ENCODE results near the gene ZBTB40. TPM values are rescaled to one million over a fixed set of nuclear protein-coding genes. Genes with fewer than 3 reads are reported as not detected.

Gene ZBTB40
- total RNA-seq, 2 experiments from 2014 or later, result 14.8 to 15.8 TPM

DNA sequence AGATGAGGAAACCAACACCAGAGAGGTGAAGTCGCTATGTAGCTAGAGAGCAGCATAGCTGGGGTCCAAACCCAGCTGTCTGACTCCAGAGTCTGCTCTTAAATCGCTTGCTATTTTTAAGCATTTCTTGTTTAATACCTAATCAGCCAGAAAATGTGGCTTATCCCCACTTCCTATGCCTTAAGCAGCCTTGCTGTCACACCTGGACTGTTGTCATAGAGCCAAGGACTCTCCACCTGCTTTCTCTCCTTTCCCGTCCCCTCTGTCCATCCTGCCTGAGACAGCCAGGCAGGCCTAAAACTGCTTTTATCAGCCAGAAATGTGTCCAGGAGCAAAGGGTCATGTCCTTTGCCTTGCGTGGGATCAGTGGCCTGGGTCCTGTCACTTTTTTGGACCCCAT is 83.3 kb downstream of the ZBTB40 start:
- Mint-ChIP-seq H3K4me3 (no peak overlapping the region), H3K27me3 (no peaks in the 10 kb centered on the region), H3K27ac (peak overlapping the region; percentile 57), H3K36me3 (peaks cover 5% of the 10 kb centered on the region), H3K4me1 (peaks cover 13% of the 10 kb centered on the region), H3K9me3 (no peaks in the 10 kb centered on the region)
- DNase-seq, result no peak

DNA sequence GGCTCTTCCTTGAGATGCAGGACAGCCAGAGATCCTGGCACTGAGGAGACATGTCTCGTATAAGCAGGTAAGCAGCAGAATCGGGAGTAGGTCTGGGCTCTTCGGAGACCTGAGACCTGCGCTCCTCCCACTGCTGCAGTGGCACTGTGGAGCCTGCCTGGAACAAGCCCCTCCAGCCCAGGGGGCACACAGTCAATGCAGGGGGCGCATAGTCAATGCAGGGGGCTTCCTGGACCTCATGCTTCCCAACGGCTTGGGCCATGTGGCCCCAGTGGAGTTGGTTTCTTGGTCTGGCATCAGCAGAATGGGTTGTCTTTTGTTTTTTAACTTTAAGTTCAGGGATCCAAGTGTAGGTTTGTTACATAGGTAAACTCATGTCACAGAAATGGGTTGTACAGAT is 83.7 kb downstream of the ZBTB40 start:
- peaks cover 15% of the 10 kb centered on the region for H3K4me1 Mint-ChIP-seq
- H3K9me3 Mint-ChIP-seq, result no peaks in the 10 kb centered on the region

DNA sequence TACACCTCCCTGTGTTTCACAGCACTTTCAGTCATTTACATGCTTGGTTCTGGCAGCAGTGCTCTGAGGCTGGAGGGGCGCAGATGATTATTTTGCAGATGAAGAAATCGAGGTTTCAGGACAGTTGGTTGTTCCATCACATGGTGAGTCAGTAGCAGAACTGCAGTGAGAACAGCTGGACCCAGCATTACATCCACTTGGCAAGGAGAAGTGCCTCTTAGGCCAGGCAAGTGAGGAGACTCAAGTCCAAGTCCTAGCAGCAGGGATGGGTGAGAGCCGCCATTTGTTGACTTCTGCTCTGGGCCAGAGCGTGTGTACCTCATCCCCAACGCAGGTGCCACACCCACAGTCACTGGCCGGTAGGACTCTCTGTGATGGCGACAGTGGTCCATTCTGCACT is 84.9 kb downstream of the ZBTB40 start:
- no peaks in the 10 kb centered on the region for H3K9me3 Mint-ChIP-seq
- no peak for DNase-seq
- H3K4me3 Mint-ChIP-seq, result no peak overlapping the region
- no peaks in the 10 kb centered on the region for H3K27me3 Mint-ChIP-seq
- H3K27ac Mint-ChIP-seq, result no peak overlapping the region
- H3K36me3 Mint-ChIP-seq, result peaks cover 5% of the 10 kb centered on the region
- H3K4me1 Mint-ChIP-seq, result peaks cover 15% of the 10 kb centered on the region

More for the DNA sequence above, 83.7 kb downstream of the ZBTB40 start:
- H3K27me3 Mint-ChIP-seq, result no peaks in the 10 kb centered on the region
- no peak for DNase-seq
- H3K27ac Mint-ChIP-seq, result peak overlapping the region; percentile 57
- H3K36me3 Mint-ChIP-seq, result peaks cover 5% of the 10 kb centered on the region
- H3K4me3 Mint-ChIP-seq, result no peak overlapping the region

DNA sequence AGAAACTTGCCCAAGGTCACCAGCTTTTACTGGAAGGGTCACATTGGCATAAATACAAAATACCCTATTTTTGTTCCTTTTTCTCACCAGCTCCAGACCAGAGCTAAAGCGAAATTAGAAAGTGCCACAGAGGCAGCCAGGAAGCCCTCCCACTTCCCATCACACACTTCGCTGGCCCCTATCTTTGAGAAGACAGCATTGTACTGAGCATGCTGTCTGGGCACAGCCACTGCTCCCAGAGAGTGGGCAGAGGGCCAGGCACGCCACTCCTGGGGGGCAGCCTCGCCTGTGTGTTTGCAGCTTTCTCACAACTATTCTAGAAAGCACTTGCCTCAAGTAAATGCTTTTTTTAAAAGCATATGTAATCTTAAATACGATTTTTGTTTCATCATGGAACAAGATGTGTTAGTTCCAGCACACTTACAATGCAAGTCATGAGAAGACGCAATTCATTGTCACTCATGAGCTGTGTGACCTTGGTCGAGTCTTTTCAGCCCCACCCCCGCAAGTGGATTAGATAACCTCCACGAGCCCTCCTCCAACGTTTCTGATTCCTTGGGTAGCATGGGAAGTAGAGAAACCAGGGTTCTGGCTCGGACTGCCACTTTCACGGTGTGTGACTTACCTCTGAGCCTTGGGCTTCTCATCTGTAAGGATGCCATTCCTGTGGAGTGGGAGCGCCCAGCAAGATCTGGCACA is 85.9 kb downstream of the ZBTB40 start:
- H3K4me3 Mint-ChIP-seq, result no peak overlapping the region
- no peaks in the 10 kb centered on the region for H3K9me3 Mint-ChIP-seq
- peaks cover 15% of the 10 kb centered on the region for H3K4me1 Mint-ChIP-seq
- no peaks in the 10 kb centered on the region for H3K27me3 Mint-ChIP-seq
- no peak for DNase-seq
- peaks cover 5% of the 10 kb centered on the region for H3K36me3 Mint-ChIP-seq
- H3K27ac Mint-ChIP-seq, result no peak overlapping the region

DNA sequence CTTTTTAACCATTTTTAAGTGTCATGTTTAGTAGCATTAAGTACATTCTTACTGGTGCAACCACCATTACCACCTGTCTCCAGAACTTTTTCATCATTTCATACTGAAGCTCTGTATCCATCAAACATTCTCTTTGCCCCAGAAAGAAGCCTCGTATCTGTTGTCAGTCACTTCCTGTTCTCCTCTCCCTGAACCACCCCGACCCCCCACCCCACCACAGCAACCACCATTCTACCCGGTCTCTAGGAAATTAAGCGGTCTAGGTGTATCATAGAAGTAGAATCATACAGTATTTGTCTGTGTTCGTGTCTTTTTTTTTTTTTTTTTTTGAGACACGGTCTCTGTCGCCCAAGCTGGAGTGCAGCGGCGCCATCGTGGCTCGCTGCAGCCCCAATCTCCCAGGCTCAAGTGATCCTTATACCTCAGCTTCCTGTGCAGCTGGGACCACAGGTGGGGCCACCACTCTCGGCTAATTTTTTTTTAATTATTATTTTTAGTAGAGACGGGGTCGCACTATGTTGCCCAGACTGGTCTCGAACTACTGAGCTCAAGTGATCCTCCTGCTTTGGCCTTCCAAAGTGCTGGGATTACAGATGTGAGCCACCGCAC is 88.0 kb downstream of the ZBTB40 start:
- H3K4me3 Mint-ChIP-seq, result peak overlapping the region; percentile 40
- no peaks in the 10 kb centered on the region for H3K9me3 Mint-ChIP-seq
- H3K36me3 Mint-ChIP-seq, result peaks cover 2% of the 10 kb centered on the region
- H3K27ac Mint-ChIP-seq, result peak overlapping the region; percentile 19
- no peaks in the 10 kb centered on the region for H3K27me3 Mint-ChIP-seq
- H3K4me1 Mint-ChIP-seq, result peaks cover 15% of the 10 kb centered on the region
- no peak for DNase-seq

DNA sequence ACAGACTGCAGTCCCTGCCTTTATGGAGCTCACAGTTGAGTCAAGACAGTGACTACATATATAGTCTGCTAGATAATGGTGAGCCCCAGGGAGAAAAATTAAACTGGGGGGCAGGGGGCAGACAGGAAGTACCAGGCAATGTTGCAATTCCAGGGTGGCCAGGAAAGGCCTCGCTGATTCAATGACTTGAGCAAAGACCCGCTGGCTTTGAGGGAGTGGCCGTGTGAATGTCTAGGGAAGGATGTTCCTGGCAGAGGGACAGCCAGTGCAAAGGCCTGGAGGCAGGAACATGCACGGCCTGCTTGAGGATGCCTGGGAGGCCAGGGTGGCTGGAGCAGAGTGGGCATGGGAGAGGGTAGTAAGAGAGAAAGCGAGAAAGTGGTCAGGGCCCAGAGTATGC is 88.7 kb downstream of the ZBTB40 start:
- no peak for DNase-seq
- Mint-ChIP-seq H3K4me1 (peaks cover 15% of the 10 kb centered on the region), H3K4me3 (no peak overlapping the region), H3K27me3 (no peaks in the 10 kb centered on the region), H3K36me3 (peaks cover 2% of the 10 kb centered on the region), H3K9me3 (no peaks in the 10 kb centered on the region), H3K27ac (peak overlapping the region; percentile 49)

DNA sequence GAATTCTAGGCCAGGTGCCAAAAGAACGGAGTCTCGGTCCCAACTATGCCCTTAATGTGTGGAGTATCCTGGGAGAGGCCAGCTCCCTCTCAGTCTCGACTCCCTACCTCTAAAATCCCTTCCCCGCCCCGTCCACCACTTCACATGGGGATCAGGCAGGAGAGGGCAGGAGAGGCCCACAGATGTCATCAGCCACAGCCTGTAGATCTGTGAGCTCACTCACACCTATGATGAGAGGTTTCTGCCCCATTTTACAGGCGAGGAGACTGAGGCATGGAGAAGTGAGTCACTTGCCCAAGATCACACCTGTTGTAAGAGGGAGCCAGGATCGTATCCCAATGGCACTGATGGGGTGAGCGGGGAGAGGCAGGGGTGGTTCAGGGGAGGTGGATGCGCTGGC is 91.2 kb downstream of the ZBTB40 start:
- Mint-ChIP-seq H3K9me3 (no peaks in the 10 kb centered on the region), H3K4me3 (no peak overlapping the region), H3K27me3 (peaks cover 12% of the 10 kb centered on the region), H3K27ac (no peak overlapping the region), H3K36me3 (peaks cover 1% of the 10 kb centered on the region), H3K4me1 (peaks cover 15% of the 10 kb centered on the region)
- DNase-seq, result no peak

DNA sequence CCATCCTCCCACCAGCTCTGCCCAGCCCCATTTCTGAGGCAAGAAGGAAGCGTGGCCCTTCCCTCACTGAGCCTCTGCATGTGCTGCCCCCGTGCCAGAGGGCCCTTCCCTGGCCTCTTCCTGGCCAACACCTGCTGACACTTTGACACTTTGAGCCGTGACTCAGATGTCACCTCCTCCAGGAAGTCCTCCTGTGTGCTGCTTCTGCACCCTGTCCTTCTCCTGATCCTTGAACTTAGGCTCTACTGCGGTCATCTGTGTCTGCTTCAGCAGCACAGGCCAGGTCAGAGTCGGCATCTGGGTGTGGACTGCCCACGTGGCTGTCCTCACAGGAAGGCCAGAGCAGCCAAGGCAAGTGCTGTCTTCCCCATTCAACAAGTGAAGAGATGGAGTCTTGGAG is 92.0 kb downstream of the ZBTB40 start:
- H3K27ac Mint-ChIP-seq, result no peak overlapping the region

DNA sequence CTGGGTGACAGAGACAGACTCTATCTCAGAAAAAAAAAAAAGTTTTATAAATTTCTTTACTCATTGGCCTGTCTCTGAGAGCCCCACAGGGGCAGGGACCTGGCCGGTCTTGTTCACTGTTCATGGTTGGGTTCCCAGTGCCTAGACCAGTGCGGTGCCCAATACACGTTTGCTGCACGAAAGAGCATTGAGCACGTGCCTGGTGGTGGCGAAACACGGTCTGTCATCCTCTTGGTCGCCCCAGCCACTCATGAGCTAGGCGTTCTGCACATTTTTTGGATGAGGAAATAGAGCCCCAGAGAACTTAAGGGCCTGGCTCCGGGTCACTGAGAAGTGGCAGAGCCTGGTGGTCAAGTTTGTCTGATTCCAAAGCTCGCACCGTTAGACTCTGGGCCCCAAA is 93.0 kb downstream of the ZBTB40 start:
- no peak overlapping the region for H3K27ac Mint-ChIP-seq
- peaks cover 2% of the 10 kb centered on the region for H3K36me3 Mint-ChIP-seq
- H3K9me3 Mint-ChIP-seq, result no peaks in the 10 kb centered on the region
- H3K4me3 Mint-ChIP-seq, result no peak overlapping the region
- DNase-seq, result no peak
- H3K4me1 Mint-ChIP-seq, result peaks cover 3% of the 10 kb centered on the region
- H3K27me3 Mint-ChIP-seq, result peaks cover 29% of the 10 kb centered on the region

More for the DNA sequence above, 92.0 kb downstream of the ZBTB40 start:
- H3K4me3 Mint-ChIP-seq, result no peak overlapping the region
- H3K4me1 Mint-ChIP-seq, result peaks cover 11% of the 10 kb centered on the region
- H3K36me3 Mint-ChIP-seq, result peaks cover 1% of the 10 kb centered on the region
- H3K9me3 Mint-ChIP-seq, result no peaks in the 10 kb centered on the region
- peaks cover 20% of the 10 kb centered on the region for H3K27me3 Mint-ChIP-seq
- DNase-seq, result no peak

DNA sequence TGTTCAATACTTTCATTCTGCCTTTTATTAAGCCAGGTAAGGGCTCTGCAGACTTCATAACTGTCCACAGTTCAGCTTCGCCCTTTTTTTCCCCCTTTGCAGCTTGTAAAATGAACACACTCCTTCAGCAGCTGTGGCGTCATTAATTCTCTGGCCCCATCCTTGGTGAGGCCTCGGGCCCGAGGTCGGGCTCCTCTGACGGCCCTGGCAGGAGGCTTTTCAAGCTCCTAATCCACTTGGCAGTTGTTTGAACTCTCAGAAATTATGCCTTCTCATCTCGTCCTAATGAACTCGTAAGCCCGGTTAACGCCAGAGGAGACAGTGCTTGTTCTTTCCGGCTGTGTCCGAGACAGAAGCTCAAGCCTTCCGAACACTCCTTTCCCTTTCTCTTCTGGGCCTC is 93.5 kb downstream of the ZBTB40 start:
- Mint-ChIP-seq H3K9me3 (no peaks in the 10 kb centered on the region), H3K36me3 (peaks cover 2% of the 10 kb centered on the region), H3K4me1 (no peaks in the 10 kb centered on the region), H3K4me3 (no peak overlapping the region), H3K27ac (no peak overlapping the region), H3K27me3 (peaks cover 30% of the 10 kb centered on the region)
- no peak for DNase-seq

DNA sequence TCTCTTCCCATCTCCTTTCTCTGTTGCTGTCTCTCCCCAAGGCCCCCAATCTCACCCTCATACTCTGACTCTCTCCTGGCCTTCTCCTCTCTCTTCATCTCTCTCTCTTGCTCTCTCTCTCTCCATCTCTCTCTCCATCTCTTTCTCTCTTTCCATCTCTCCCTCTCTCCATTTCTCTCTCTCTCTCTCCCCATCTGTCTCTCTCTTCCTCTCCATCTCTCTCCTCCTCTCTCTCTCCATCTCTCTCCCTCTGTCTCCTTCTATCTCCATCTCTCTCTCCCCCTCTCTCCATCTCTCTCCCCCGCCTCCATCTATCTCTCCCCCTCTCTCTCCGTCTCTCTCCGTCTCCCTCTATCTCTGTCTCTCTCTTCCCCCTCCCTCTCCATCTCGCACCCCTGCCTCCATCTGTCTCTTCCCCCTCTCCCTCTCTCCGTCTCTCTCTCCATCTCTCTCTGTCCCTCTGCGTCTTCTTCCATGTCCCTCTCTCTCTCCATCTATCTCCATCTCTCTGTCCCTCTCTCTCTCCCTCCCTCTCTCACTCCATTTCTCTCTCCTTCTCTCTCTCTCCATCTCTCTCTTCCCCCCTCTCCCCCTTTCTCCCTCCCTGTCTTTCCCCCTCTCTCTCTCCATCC is 95.7 kb downstream of the ZBTB40 start:
- no peak for DNase-seq
- no peak overlapping the region for H3K4me3 Mint-ChIP-seq
- no peaks in the 10 kb centered on the region for H3K4me1 Mint-ChIP-seq
- H3K36me3 Mint-ChIP-seq, result peaks cover 2% of the 10 kb centered on the region
- peaks cover 45% of the 10 kb centered on the region for H3K27me3 Mint-ChIP-seq
- no peak overlapping the region for H3K27ac Mint-ChIP-seq
- H3K9me3 Mint-ChIP-seq, result no peaks in the 10 kb centered on the region

DNA sequence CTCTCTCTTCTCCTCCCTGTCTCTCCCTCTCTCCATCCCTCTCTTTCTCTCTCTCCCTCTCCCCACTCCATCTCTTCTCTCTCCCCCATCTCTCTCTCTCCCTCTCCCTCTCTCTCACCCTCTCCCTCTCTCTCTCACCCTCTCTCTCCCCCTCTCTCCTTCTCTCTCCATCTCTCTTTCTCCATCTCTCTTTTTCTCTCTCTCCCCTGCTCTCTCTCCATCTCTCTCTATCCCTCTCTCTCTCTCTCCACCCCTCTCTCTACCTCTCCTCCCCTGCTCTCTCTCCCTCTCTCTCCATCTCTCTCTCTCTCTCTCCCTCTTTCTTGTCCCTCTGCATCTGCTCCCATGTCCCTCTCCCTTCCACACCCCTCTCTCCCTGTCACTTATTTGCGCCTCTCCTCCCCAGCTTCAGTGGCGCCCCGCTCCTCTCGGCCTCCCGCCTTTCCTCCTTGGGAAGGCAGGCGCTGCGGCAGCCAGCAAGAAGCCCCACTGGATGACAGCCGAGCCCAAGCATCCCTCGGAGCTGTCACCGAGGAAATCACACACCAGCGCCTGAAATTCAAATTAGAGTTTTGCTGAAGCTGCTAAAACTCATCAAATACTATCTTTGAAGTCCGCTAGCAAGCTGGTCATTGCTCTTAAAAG is 96.3 kb downstream of the ZBTB40 start:
- H3K36me3 Mint-ChIP-seq, result peaks cover 2% of the 10 kb centered on the region
- H3K4me3 Mint-ChIP-seq, result no peak overlapping the region
- no peaks in the 10 kb centered on the region for H3K4me1 Mint-ChIP-seq
- no peak overlapping the region for H3K27ac Mint-ChIP-seq
- no peak for DNase-seq
- peaks cover 48% of the 10 kb centered on the region for H3K27me3 Mint-ChIP-seq
- H3K9me3 Mint-ChIP-seq, result no peaks in the 10 kb centered on the region

DNA sequence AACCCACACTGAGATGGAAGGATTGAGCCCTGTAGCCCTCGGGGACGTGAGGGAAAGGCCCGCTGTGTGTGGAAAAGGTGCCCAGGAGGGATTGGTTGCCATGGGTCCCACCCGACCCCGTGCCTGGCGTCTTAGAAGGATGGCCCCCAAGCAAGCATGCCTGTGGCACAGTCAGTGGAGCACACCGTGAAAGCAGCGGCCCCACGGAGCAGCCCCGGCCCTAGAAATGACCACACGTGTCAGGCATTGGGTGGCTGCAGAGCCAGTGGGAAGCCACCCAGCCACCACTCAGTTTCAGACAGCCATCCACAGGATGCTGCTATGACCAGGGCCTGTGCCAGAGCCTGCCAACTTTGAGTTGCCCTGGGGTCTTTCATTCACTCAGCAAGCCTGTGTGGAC is 98.4 kb downstream of the ZBTB40 start:
- no peak for DNase-seq
- peaks cover 63% of the 10 kb centered on the region for H3K27me3 Mint-ChIP-seq
- no peaks in the 10 kb centered on the region for H3K4me1 Mint-ChIP-seq
- H3K9me3 Mint-ChIP-seq, result no peaks in the 10 kb centered on the region
- peaks cover 2% of the 10 kb centered on the region for H3K36me3 Mint-ChIP-seq
- no peak overlapping the region for H3K4me3 Mint-ChIP-seq
- no peak overlapping the region for H3K27ac Mint-ChIP-seq

DNA sequence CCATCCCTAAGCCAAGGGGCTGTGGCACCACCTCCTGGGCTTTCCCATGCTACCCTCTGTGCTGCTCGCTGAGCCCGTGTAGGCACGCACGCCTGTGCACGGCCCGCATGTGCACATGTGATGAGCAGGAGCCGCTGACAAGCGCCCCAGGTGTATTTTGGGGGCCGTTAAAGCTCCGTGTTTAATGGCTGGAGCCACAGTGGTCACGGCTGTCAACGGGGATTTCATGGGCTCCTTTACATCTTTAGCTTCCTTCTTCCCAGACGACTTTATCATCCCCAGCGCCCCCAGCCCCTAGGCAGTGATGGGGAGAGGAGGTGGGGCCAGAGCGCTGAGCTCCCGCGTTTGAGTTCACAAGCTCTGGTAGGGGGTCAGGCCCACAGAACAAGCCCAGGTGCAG is 99.9 kb downstream of the ZBTB40 start:
- Mint-ChIP-seq H3K36me3 (peaks cover 2% of the 10 kb centered on the region), H3K27me3 (peaks cover 79% of the 10 kb centered on the region), H3K27ac (no peak overlapping the region), H3K4me1 (no peaks in the 10 kb centered on the region), H3K4me3 (no peak overlapping the region), H3K9me3 (no peaks in the 10 kb centered on the region)
- no peak for DNase-seq

DNA sequence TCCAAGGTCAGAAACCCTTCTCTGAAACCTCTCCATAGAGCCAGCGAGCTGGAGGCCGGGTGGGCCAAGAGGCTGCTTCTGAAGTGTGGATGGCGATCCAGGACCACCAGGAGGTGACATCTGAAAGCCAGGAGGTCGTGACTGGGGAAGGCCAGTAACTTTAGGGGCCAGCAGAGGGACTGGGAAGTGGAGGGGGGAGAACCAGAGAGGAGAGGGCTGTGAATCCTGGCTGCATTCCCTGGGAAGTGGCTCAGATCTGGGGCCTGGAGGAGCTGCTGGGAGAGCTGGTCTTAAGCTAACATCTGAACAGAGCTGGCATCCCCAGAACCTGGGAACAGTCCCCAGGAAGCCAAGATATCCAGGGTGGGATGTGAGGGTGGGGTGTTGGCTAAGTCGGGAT is 100.4 kb downstream of the ZBTB40 start:
- no peak for DNase-seq
- no peak overlapping the region for H3K4me3 Mint-ChIP-seq
- H3K27me3 Mint-ChIP-seq, result peaks cover 80% of the 10 kb centered on the region
- no peaks in the 10 kb centered on the region for H3K4me1 Mint-ChIP-seq
- H3K27ac Mint-ChIP-seq, result no peak overlapping the region
- H3K36me3 Mint-ChIP-seq, result peaks cover 2% of the 10 kb centered on the region
- no peaks in the 10 kb centered on the region for H3K9me3 Mint-ChIP-seq
